GM12878 (cell line): ENCODE data around the gene DEPDC7. TPM values are rescaled to one million over a fixed set of nuclear protein-coding genes. Genes with fewer than 3 reads are reported as not detected.

Source experiments
- ATAC-seq: fragments of 200-7000 bp; cut with Tn5 transposase; 3 replicates; pipeline ENCODE4 v1.9.1; 2020; ENCODE audit warnings: mild to moderate bottlenecking, moderate library complexity
- BruUV-seq: library from RNA; stranded (reverse); fragments of 400-500 nt; replicated peaks from 2 replicates; lab custom pipeline; 2021; lab: Mats Ljungman, UMichigan
- CTCF ChIA-PET: fragments of 300-600 bp; sonication (Branson Sonifier 250); formaldehyde crosslinking; extraction: SDS; loops from one replicate; lab custom pipeline; 2021; ENCODE audit warnings: inconsistent platforms; lab: Yijun Ruan, JAX
- POLR2A ChIA-PET: fragments of 350-600 bp; formaldehyde crosslinking; extraction: SDS; loops from one replicate; lab custom pipeline; 2021; ENCODE audit warnings: inconsistent platforms; lab: Charles Lee
- RAD21 ChIA-PET: fragments of 300-600 bp; sonication (Branson Sonifier 250); formaldehyde crosslinking; loops from one replicate; lab custom pipeline; 2023; ENCODE audit warnings: antibody characterized with exemption; ENCODE audit not compliant: unreplicated experiment; lab: Charles Lee
- SMC1A ChIA-PET: fragments of 300-600 bp; sonication (Branson Sonifier 250); formaldehyde crosslinking; loops from one replicate; lab custom pipeline; 2023; ENCODE audit not compliant: unreplicated experiment, uncharacterized antibody; lab: Charles Lee
- DNase-seq: peaks from one replicate; pipeline ENCODE4 v3.0.0-alpha.2; 2011; ENCODE audit warnings: low read depth, low spot score
- FAIRE-seq: peaks from 3 replicates; lab custom pipeline; 2011; peaks lifted over from hg19 to GRCh38; lab: Jason Lieb, UNC
- H2AFZ ChIP-seq: 2 replicates; pipeline ENCODE4 v1.6.0; 2011; ENCODE audit warnings: low read depth, low read length, control low read depth; ENCODE audit not compliant: control insufficient read depth
- H3K27ac ChIP-seq: 2 replicates; pipeline ENCODE4 v1.5.1; 2011; ENCODE audit warnings: control low read depth; ENCODE audit not compliant: control insufficient read depth, insufficient read depth
- H3K27me3 ChIP-seq, 2 experiments: replicated peaks in 1 of 2; 2 replicates each; pipeline versions ENCODE4 v1.6.0 to v1.6.1; 2011; ENCODE audit warnings: low read length in 1 of 2; ENCODE audit not compliant: control insufficient read depth in 2 of 2, insufficient read depth in 2 of 2
- H3K36me3 ChIP-seq, 2 experiments: 2 replicates each; pipeline ENCODE4 v1.5.1; 2011; ENCODE audit warnings: low read length in 1 of 2; ENCODE audit not compliant: control insufficient read depth in 2 of 2, insufficient read depth in 2 of 2
- H3K4me1 ChIP-seq: 2 replicates; pipeline ENCODE4 v1.6.1; 2011; ENCODE audit warnings: mild to moderate bottlenecking, low read length, moderate library complexity, mixed read lengths; ENCODE audit not compliant: control insufficient read depth, insufficient read depth
- H3K4me2 ChIP-seq: 2 replicates; pipeline ENCODE4 v1.6.0; 2011; ENCODE audit warnings: control low read depth; ENCODE audit not compliant: control insufficient read depth, insufficient read depth
- H3K4me3 ChIP-seq: fragments of 200-600 bp; sonication (generic); 2 replicates; pipeline ENCODE4 v1.5.1; 2016
- H3K79me2 ChIP-seq: 2 replicates; pipeline ENCODE4 v1.6.0; 2011; ENCODE audit warnings: low read length; ENCODE audit not compliant: control insufficient read depth, insufficient read depth
- H3K9ac ChIP-seq: 2 replicates; pipeline ENCODE4 v1.8.0; 2011; ENCODE audit warnings: low read length, control low read depth, mixed read lengths; ENCODE audit not compliant: control insufficient read depth, insufficient read depth
- H3K9me3 ChIP-seq: replicated peaks from 3 replicates; pipeline ENCODE4 v1.5.1; 2011; ENCODE audit warnings: mild to moderate bottlenecking, low read length; ENCODE audit not compliant: control insufficient read depth, insufficient read depth
- H4K20me1 ChIP-seq: 2 replicates; pipeline ENCODE4 v1.6.0; 2011; ENCODE audit not compliant: control insufficient read depth, insufficient read depth
- KLF5 ChIP-seq: fragments of 450-650 bp; IDR thresholded peaks from 2 replicates; pipeline ENCODE4 v1.6.1; 2014; ENCODE audit warnings: mild to moderate bottlenecking; ENCODE audit not compliant: partially characterized antibody
- MAX ChIP-seq: IDR thresholded peaks from 2 replicates; pipeline ENCODE4 v1.6.1; 2012; ENCODE audit warnings: low read depth, low read length, improper control_type of control experiment
- MEF2A ChIP-seq: IDR thresholded peaks from 2 replicates; pipeline ENCODE4 v1.6.1; 2011; ENCODE audit warnings: low read depth, mild to moderate bottlenecking, low read length, moderate library complexity; ENCODE audit not compliant: insufficient read depth
- PKNOX1 ChIP-seq: fragments of 450-650 bp; IDR thresholded peaks from 2 replicates; pipeline ENCODE4 v1.6.1; 2016; ENCODE audit warnings: mild to moderate bottlenecking
- PML ChIP-seq: IDR thresholded peaks from 2 replicates; pipeline ENCODE4 v1.6.1; 2012; ENCODE audit warnings: low read length, inconsistent platforms
- POLR2A ChIP-seq: IDR thresholded peaks from 2 replicates; pipeline ENCODE4 v1.6.1; 2011; ENCODE audit warnings: low read depth, mild to moderate bottlenecking, low read length
- SMAD1 ChIP-seq: fragments of 450-650 bp; IDR thresholded peaks from 2 replicates; pipeline ENCODE4 v1.6.1; 2018; ENCODE audit warnings: mild to moderate bottlenecking, low read depth; ENCODE audit not compliant: partially characterized antibody
- SPI1 ChIP-seq: IDR thresholded peaks from 2 replicates; pipeline ENCODE4 v1.6.1; 2011; ENCODE audit warnings: low read depth, mild to moderate bottlenecking, low read length, moderate library complexity, borderline replicate concordance; ENCODE audit not compliant: insufficient read depth
- TCF3 ChIP-seq: IDR thresholded peaks from 2 replicates; pipeline ENCODE4 v1.6.1; 2012; ENCODE audit warnings: low read depth, mild to moderate bottlenecking, low read length, borderline replicate concordance; ENCODE audit not compliant: insufficient read depth
- TCF7 ChIP-seq: IDR thresholded peaks from 2 replicates; pipeline ENCODE4 v1.6.1; 2014; ENCODE audit warnings: antibody characterized with exemption, borderline replicate concordance
- WGBS: methylation state at CpG from one replicate; pipeline ENCODE4 v1.1.6; 2016; ENCODE audit warnings: low lambda C conversion rate; ENCODE audit not compliant: insufficient replicate concordance, insufficient coverage; ENCODE audit errors: missing lambda C conversion rate; 5-methylcytosine and 5-hydroxymethylcytosine counted together
- in situ Hi-C: fragments of 300-500 bp; cut with MboI; formaldehyde crosslinking; loops from 9 replicates; pipeline ENCODE4 v1.14.3; 2018; ENCODE audit warnings: mixed read lengths
- intact Hi-C: fragments of 100-400 bp; cut with micrococcal nuclease; formaldehyde crosslinking; loops from one replicate; pipeline ENCODE4 v1.14.2; 2022; ENCODE audit not compliant: unreplicated experiment
- polyA plus RNA-seq, 11 experiments: library from polyadenylated mRNA; depleted of rRNA in 4 of 11; unstranded in 6 of 11; stranded (reverse) in 5 of 11; fragments of >200 nt; fragmentation: Nextera tagmentation in 4 of 11; fragmentation: Illumina TruSeq in 1 of 11; extraction: Ambion mirVana in 4 of 11; extraction: Trizol in 1 of 11; gene quantifications; 1 replicate in 1 of 11; 2 replicates in 10 of 11; pipeline versions ENCODE4 v1.2.1 to v1.2.3, GENCODE V29; 2011 to 2016; ENCODE audit warnings: inconsistent platforms in 2 of 11, missing spikeins in 2 of 11, low read depth in 1 of 11
- total RNA-seq, 4 experiments: library from RNA; depleted of rRNA in 3 of 4; stranded (reverse); fragments of >200 nt in 3 of 4; fragmentation: Illumina TruSeq in 1 of 4; extraction: Trizol in 1 of 4; gene quantifications; 2 replicates each; pipeline versions ENCODE4 v1.2.1 to v1.2.3, GENCODE V29; 2013 to 2021

DEPDC7 gene
- total and polyA plus RNA-seq, 10 of the 15 experiments (the other 5 are each of a cell fraction or from before 2014, with no cell fraction given), result 0.06 to 1.1 (median 0.49) TPM

- in situ Hi-C loops, result no loop called here
- ATAC-seq, result no peak
These were observed 28.6 kb downstream of the DEPDC7 start for GRCh38 chr11:33044285-33044756.

More at GRCh38 chr11:33044285-33044756, 28.6 kb downstream of the DEPDC7 start:
- TF ChIP-seq PML (no peak), KLF5 (no peak), MAX (no peak), SMAD1 (no peak), TCF7 (no peak), PKNOX1 (no peak), TCF3 (no peak), POLR2A (no peak), MEF2A (no peak), SPI1 (no peak)
- WGBS, result 83% methylated on average over 4 of the region's 4 CpGs
- Histone ChIP-seq H3K36me3 (peaks cover 0 to 10% of the 10 kb centered on the region in 2 experiments; a peak in 3 of 4 replicates), H3K4me3 (no peak overlapping the region), H4K20me1 (no peaks in the 10 kb centered on the region), H3K9ac (no peak overlapping the region), H3K79me2 (peaks cover 17% of the 10 kb centered on the region), H3K9me3 (no peaks in the 10 kb centered on the region), H2AFZ (no peak overlapping the region), H3K27ac (no peak overlapping the region), H3K4me1 (no peaks in the 10 kb centered on the region), H3K27me3 (no peaks in the 10 kb centered on the region), H3K4me2 (no peak overlapping the region)
- ChIA-PET RAD21 (interaction anchor here (1.2 to 1.7 kb wide), 4 partner anchors 10 to 235 kb away, joined by 3 to 12 read pairs (median 6); no protein-coding TSS in a partner anchor), POLR2A (interaction anchor here (0.8 to 1.6 kb wide), 3 partner anchors 8 to 16 kb away, joined by 3 to 4 read pairs (median 3); no protein-coding TSS in a partner anchor), SMC1A (interaction anchor here (0.9 to 2.9 kb wide), 5 partner anchors 11 to 23 kb away, joined by 3 to 13 read pairs (median 7); no protein-coding TSS in a partner anchor), CTCF (interaction anchor here (1.0 to 2.5 kb wide), 5 partner anchors 11 to 70 kb away, joined by 3 to 11 read pairs (median 8); no protein-coding TSS in a partner anchor)
- intact Hi-C loops, result no loop called here
- no TSS peak for BruUV-seq
- DNase-seq (no peak), FAIRE-seq (no peak)
